ENCODE data around the gene LRMDA.
A peak's percentile ranks its signal among the peaks of the same experiment; 100 is the strongest.

Gene LRMDA

GRCh38 chr10:75461672-75462649, 30.5 kb downstream of the LRMDA start:
- DNase-seq: peak in 3 of 42 donors; percentile 4 to 41 (median 18)
- intact Hi-C loops (cut with DNase I): no loop called here

- intact Hi-C loops (cut with DNase I): no loop called here
- DNase-seq: peak in 4 of 42 donors; percentile 7 to 42 (median 26)
Measured at GRCh38 chr10:75462865-75463264, 31.4 kb downstream of the LRMDA start.

- intact Hi-C loops (cut with DNase I): no loop called here
- DNase-seq: peak in 1 of 42 donors; percentile 29
Measured at GRCh38 chr10:75464478-75465449, 33.3 kb downstream of the LRMDA start.

GRCh38 chr10:75465450-75465827, 34.0 kb downstream of the LRMDA start:
- intact Hi-C loops (cut with DNase I): no loop called here
- peak in 1 of 42 donors; percentile 13 for DNase-seq

- peak in 1 of 42 donors; percentile 17 for DNase-seq
- intact Hi-C loops (cut with DNase I): no loop called here
Measured at GRCh38 chr10:75466001-75466400, 34.6 kb downstream of the LRMDA start.

- intact Hi-C loops (cut with DNase I): no loop called here
- peak in 1 of 42 donors; percentile 37 for DNase-seq
Measured at GRCh38 chr10:75466886-75467285, 35.5 kb downstream of the LRMDA start.

GRCh38 chr10:75468612-75469005, 37.2 kb downstream of the LRMDA start:
- peak in 1 of 42 donors; percentile 2 for DNase-seq

GRCh38 chr10:75469006-75469616, 37.7 kb downstream of the LRMDA start:
- intact Hi-C loops (cut with DNase I): no loop called here

More at GRCh38 chr10:75468612-75469005, 37.2 kb downstream of the LRMDA start:
- intact Hi-C loops (cut with DNase I): no loop called here

GRCh38 chr10:75470901-75471300, 39.5 kb downstream of the LRMDA start:
- intact Hi-C loops (cut with DNase I): no loop called here
- DNase-seq: no peak

More at GRCh38 chr10:75469006-75469616, 37.7 kb downstream of the LRMDA start:
- DNase-seq: peak in 1 of 42 donors; percentile 50

- intact Hi-C loops (cut with DNase I): no loop called here
- no peak for DNase-seq
Measured at GRCh38 chr10:75472685-75473084, 41.3 kb downstream of the LRMDA start.

- intact Hi-C loops (cut with DNase I): no loop called here
- no peak for DNase-seq
Measured at GRCh38 chr10:75474106-75474505, 42.7 kb downstream of the LRMDA start.

GRCh38 chr10:75475460-75476182, 44.2 kb downstream of the LRMDA start:
- intact Hi-C loops (cut with DNase I): no loop called here
- DNase-seq: no peak

GRCh38 chr10:75476569-75476968, 45.1 kb downstream of the LRMDA start:
- intact Hi-C loops (cut with DNase I): no loop called here
- no peak for DNase-seq

- intact Hi-C loops (cut with DNase I): no loop called here
- no peak for DNase-seq
Measured at GRCh38 chr10:75476985-75477384, 45.6 kb downstream of the LRMDA start.

GRCh38 chr10:75477680-75478079, 46.3 kb downstream of the LRMDA start:
- no peak for DNase-seq
- intact Hi-C loops (cut with DNase I): no loop called here

GRCh38 chr10:75480374-75480773, 49.0 kb downstream of the LRMDA start:
- intact Hi-C loops (cut with DNase I): no loop called here
- DNase-seq: no peak

- no peak for DNase-seq
- intact Hi-C loops (cut with DNase I): no loop called here
Measured at GRCh38 chr10:75483188-75483587, 51.8 kb downstream of the LRMDA start.

GRCh38 chr10:75484717-75485116, 53.3 kb downstream of the LRMDA start:
- intact Hi-C loops (cut with DNase I): no loop called here
- no peak for DNase-seq
